TTC549 (cell line): ENCODE data around the gene SLMAP.

ENCODE experiments used
- FAIRE-seq: peaks from 2 replicates; lab custom pipeline; 2012; peaks lifted over from hg19 to GRCh38; lab: Jason Lieb, UNC

SLMAP gene

DNA sequence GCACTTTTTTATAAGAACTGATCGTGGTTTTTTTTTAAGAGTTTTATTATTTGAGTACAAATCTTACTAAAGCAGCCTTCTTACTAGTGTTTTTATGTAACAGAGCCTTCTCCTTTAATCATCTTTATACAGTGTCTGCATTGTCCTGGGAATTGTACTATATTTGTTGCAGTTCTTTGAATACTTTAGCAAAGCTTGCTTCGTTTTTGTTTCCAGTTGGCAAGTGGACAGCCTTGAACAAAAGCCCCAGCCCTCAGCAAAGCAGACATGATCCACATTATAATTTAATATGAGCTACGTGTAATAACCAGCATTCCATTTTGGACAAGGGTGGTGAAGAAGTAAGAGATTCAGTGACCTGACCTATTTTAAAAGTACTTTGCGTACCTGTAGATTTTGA is 139.9 kb downstream of the SLMAP start:
- FAIRE-seq = no peak

DNA sequence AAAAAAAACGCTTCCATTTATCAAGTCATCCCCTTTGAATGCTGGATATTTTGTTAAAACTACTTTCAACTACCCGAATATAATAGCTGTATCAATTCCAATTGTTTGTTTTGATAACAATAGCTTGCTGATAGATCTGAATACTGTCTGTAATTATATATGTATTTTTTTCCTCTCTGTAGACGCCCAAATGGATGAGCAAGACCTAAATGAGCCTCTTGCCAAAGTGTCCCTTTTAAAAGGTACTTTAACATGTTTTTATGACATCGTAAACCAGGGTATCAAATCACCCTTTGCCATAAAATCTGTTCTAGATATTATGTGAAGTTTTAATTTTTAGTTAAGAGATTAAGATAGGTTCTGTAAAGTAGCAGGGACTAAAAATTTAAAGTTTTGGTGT is 140.6 kb downstream of the SLMAP start:
- FAIRE-seq = no peak

GRCh38 chr3:57900786-57901185 is 144.7 kb downstream of the SLMAP start:
- FAIRE-seq = no peak

DNA sequence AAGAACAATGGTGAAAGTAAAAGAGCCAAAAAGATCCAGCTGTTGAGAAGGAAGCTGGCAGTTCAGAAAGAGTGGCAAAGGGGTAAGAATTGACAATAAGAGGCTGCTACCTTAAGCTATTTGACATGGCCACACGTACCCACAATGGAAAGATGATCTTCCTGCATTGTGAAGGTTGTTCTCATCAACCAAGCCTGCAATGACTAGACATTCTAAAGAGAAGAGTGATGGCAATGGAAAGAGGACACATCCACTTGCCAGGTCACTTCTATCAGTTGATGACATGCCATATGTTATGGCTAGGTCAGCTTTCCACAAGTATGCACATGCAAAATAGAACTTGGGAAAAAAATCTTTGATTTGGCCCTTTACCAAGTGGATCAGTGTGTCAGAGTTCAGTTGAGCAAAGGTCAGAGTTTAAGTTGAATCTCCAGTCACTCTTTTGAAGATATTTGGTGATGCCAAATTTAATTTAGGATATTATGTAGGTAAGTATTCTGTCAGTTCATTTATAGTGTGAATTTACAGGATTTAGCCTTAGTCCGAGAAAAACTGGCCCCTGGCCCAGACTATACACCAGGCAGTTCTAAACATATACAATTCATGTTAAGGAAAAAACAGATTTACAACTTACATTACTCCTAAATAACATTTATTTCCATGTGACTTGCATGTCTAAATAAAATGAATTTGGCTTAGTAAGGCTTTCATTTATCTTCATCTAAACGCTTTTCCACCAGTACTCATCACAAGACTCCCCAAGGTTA is 147.2 kb downstream of the SLMAP start:
- no peak for FAIRE-seq

DNA sequence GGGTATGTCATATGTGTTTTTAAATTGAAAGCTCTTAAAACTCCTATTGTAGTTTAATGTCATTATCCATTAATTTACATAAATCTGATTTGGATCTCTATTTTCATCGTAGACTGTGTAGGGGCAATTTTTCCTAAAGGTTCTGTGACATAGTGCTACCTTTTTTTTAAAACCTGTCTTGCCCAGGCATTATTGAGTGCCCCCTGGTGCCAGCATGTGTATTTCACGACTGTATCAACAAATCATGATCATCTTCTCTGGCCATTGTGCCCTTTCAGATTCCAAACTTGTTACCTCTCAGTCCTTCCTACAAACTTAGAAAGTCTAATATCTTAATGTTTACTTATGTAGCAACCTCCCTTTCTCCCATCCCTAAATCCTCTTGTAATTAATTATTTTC is 154.9 kb downstream of the SLMAP start:
- no peak for FAIRE-seq

DNA sequence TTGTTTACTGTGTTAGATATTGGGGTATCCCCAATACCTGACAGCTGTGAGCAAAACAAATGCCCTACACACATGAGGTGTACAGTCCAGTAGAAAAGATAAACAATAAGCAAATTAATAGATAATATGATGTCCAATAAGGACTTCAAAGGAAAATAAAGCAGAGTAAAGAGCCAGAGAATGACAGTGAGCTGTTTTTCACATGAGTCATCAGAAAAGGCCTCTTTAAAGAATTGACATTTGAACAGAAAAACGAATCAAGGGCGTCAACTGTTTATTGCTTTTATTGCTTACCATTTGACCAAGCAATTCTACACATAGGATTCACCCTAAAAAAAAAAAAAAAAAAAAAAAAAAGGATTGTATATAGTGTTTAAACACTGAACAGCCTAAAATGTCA is 155.5 kb downstream of the SLMAP start:
- FAIRE-seq = no peak

DNA sequence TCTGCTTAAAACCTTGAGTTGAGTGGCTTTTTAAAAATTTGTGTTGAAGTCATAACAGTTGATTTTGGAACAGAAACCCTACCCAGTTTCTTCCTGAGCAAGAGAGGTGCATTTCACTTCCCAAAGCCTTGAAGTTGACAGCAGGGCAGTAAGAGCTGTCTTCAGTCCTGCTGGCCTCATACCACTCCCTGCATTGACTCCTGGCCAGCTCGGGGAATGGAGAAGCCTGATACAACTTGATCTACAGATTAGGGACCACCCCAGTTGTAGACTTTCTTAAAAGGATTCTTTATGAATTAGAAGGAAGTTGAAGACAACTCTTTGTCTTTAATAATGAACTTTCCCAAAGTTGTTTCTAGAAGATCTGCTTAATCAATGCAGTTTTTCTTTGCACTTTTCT is 161.5 kb downstream of the SLMAP start:
- FAIRE-seq = no peak

DNA sequence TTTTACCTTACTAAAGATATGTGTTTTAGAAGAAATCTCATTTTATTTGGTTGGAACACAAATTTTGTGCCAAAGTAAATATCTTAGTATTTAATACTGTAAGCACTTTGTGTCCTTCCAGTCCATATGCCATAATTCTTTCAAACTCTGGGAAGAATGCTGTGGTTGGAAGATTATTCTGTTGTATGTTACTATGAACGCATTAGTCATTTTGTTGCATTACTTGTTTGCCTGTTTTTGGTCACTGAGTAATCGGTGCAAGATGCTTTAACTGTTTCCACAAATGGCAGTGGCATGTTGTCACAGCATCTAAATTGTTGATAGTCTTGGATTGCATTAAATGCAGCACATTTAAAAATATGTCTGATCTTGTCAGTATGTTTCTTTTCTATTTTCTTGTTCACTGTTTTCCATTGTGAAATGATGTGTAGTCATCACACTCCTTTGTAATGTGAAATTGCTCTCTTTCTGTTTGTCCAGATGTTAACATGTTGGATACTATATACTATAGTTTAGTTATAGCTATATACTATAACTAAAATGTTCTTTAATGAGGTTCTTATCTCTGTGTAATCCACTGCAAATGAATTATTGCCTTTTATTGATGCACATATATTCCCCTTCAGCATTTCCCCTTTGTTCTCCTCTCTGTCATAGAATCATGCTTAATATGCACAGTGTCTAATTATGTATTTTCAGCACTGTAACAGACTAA is 162.2 kb downstream of the SLMAP start:
- FAIRE-seq = no peak

DNA sequence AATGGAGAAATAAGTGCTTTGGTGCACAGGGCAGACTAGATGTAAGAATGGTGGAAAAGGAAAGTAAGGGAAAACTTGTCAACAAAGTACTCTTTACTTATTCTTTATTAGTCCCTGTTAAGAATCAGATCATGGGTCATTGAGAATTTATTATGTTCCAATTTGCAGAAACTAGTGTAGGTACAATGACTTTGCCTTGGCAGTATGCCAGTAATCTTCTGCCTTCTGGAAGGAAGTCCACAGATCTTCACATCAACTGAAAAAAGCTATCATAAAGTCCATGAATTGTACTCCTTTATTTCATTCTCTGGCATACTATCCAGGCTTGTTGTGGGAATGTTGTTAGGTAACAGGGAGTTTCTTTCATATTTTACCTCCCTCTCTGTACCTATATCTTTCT is 163.9 kb downstream of the SLMAP start:
- no peak for FAIRE-seq

GRCh38 chr3:57923101-57923500 is 167.0 kb downstream of the SLMAP start:
- no peak for FAIRE-seq

- no peak for FAIRE-seq
These were observed 167.6 kb downstream of the SLMAP start for GRCh38 chr3:57923752-57924151.

DNA sequence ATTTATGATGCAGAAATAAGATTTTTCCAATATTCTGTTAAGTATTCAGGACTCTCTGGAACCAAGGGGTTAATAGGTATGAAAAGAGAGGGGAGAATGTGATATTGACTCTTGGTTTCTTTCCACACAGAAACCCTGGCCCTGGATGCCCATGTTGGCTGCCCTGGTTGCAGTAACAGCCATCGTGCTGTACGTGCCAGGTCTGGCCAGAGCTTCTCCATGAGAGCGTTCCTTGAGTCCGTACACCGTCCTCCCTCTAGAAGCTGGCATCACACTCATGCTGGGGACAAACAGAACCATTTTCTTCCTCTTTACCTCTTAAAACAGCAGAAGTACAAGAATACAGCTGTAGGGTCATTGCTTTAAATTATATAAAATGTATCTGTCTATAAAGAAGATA is 171.1 kb downstream of the SLMAP start:
- FAIRE-seq = no peak

DNA sequence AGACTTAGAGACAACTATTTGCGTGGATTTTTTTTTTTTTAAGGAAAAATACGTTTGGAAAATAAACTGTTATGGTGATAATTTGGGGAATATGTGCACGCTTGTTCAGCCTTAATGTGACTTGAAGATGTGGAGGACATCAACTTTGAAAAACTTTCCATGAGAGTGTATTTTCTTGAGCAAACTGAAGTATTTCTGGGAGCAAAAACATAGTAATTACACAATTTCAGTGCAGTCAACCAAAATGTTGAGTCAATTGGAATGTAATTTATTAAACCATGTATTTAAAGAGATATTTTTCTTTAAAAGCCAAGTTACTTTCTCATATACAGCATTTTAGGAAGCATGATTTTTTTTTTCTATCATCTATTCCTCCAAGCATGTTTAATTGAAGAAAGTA is 171.8 kb downstream of the SLMAP start:
- FAIRE-seq = no peak

- no peak for FAIRE-seq
These were observed 172.4 kb downstream of the SLMAP start for GRCh38 chr3:57928511-57928910.

GRCh38 chr3:57929988-57930387 is 173.9 kb downstream of the SLMAP start:
- no peak for FAIRE-seq

- no peak for FAIRE-seq
These were observed 177.5 kb downstream of the SLMAP start for GRCh38 chr3:57933602-57934001.

- FAIRE-seq = no peak
These were observed 178.3 kb downstream of the SLMAP start for GRCh38 chr3:57934373-57934772.

DNA sequence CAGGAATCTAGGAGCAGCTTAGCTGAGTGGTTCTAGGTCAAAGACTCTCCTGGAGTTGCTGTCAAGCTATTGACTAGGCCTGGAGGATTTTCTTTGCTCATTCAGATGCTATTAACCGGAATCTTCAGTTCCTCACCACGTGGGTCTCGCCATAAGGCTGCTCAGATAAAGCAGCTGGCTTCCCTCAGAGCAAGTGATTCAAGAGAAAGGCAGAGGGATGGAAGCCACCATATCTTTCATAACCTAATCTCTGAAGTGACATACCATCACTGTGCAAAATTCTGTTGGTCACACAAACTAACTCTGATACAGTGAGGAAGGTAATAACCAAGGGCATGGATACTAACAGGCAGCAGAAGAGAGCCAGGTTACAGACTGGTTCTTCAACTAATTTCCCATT is 179.4 kb downstream of the SLMAP start:
- no peak for FAIRE-seq

DNA sequence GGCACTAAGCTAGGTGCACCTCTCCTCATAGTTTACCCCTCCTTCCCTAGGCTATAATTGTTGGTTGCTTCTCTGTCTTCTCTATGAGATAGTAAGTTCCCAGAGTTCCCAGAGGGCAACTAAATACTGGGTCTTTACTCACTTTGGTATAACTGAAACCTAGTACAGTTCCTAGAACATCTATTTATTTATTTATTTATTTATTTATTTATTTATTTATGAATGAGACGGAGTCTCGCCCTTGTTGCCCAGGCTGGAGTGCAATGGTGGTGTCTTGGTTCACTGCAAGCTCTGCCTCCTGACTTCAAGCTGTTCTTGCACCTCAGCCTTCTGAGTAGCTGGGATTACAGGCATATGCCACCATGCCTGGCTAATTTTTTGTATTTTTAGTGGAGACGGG is 181.0 kb downstream of the SLMAP start:
- FAIRE-seq = no peak

GRCh38 chr3:57939775-57940174 is 183.7 kb downstream of the SLMAP start:
- FAIRE-seq = no peak

- no peak for FAIRE-seq
These were observed 186.3 kb downstream of the SLMAP start for GRCh38 chr3:57942388-57942787.

GRCh38 chr3:57942872-57943283 is 186.8 kb downstream of the SLMAP start:
- FAIRE-seq = no peak

GRCh38 chr3:57943525-57944495 is 187.7 kb downstream of the SLMAP start:
- no peak for FAIRE-seq
